Loucy (cell line): ENCODE data around the gene HDLBP.
"Not testable (repeated sequence)": the region's sequence is repeated elsewhere in the genome, so short reads cannot be mapped to it uniquely, and the experiment has no call there.

Experiments used
- CTCF ChIP-seq: fragments of 200-600 bp; sonication (generic); conservative IDR thresholded peaks from 2 replicates; pipeline ENCODE4 v1.5.1; 2014; ENCODE audit warnings: mild to moderate bottlenecking, antibody characterized with exemption, low read length
- EZH2phosphoT487 ChIP-seq: fragments of 200-600 bp; IDR thresholded peaks from 2 replicates; pipeline ENCODE4 v1.6.1; 2018; ENCODE audit warnings: antibody characterized with exemption, mild to moderate bottlenecking, moderate library complexity, borderline replicate concordance

GRCh38 chr2:241278306-241278705 is 37.2 kb downstream of the HDLBP start:
- not testable (repeated sequence) for TF ChIP-seq CTCF, EZH2phosphoT487
